Left ventricle myocardium inferior (tissue), 1 donor: Measurements from ENCODE around the gene ITM2C. TPM values are rescaled to one million over a fixed set of nuclear protein-coding genes. Genes with fewer than 3 reads are reported as not detected.

ENCODE experiments used
- DNase-seq: peaks from one replicate; pipeline ENCODE4 v3.0.0-alpha.2; 2020
- H3K27ac ChIP-seq: fragments of 200-600 bp; replicated peaks from 2 replicates; pipeline ENCODE4 v1.8.0; 2021
- H3K27me3 ChIP-seq: fragments of 200-600 bp; 2 replicates; pipeline ENCODE4 v1.8.0; 2021; ENCODE audit warnings: low read depth
- H3K36me3 ChIP-seq: fragments of 200-600 bp; 2 replicates; pipeline ENCODE4 v1.8.0; 2021
- H3K4me1 ChIP-seq: fragments of 200-600 bp; 2 replicates; pipeline ENCODE4 v1.8.0; 2021
- H3K4me3 ChIP-seq: fragments of 200-600 bp; 2 replicates; pipeline ENCODE4 v1.8.0; 2021; ENCODE audit warnings: mild to moderate bottlenecking, moderate library complexity
- H3K9me3 ChIP-seq: fragments of 200-600 bp; replicated peaks from 2 replicates; pipeline ENCODE4 v1.8.0; 2021
- CTCF ChIP-seq: fragments of 200-600 bp; IDR thresholded peaks from 2 replicates; pipeline ENCODE4 v1.8.0; 2021; ENCODE audit warnings: antibody characterized with exemption, mild to moderate bottlenecking, borderline replicate concordance
- intact Hi-C: fragments of 100-400 bp; cut with micrococcal nuclease; formaldehyde crosslinking; loops from one replicate; pipeline ENCODE4 v1.11.0; 2022
- total RNA-seq: library from RNA; stranded (reverse); fragmentation: NEBNext Ultra II Directional; extraction: Animal tissue kit (Norgen Biotek cat#: 25700); gene quantifications from one replicate; pipeline ENCODE4 v1.2.1, GENCODE V29; 2021
- donor health status: DM: no; HTN: yes; CAD: no; lungs with severe emphysema.

ITM2C gene
- total RNA-seq, 1 donor from 2014 or later = 25.5 TPM

- intact Hi-C loops = loop anchor here (5.0 kb wide), 1 partner anchor 88 kb away; no protein-coding TSS in a partner anchor
- Histone ChIP-seq H3K4me3 (no peak overlapping the region), H3K27ac (no peak overlapping the region), H3K9me3 (no peaks in the 10 kb centered on the region), H3K4me1 (no peaks in the 10 kb centered on the region), H3K27me3 (peaks cover 23% of the 10 kb centered on the region), H3K36me3 (no peaks in the 10 kb centered on the region)
- DNase-seq = no peak
- TF ChIP-seq CTCF = no peak
These were observed 35.0 kb downstream of the ITM2C start for GRCh38 chr2:230899786-230900185.

GRCh38 chr2:230900336-230900995, 35.7 kb downstream of the ITM2C start:
- intact Hi-C loops = loop anchor here (5.0 kb wide), 1 partner anchor 87 kb away; no protein-coding TSS in a partner anchor
- no peak for DNase-seq

GRCh38 chr2:230901006-230901405, 36.3 kb downstream of the ITM2C start:
- no peaks in the 10 kb centered on the region for H3K4me1 ChIP-seq
- intact Hi-C loops = loop anchor here (5.0 kb wide), 1 partner anchor 86 kb away; no protein-coding TSS in a partner anchor
- no peak overlapping the region for H3K27ac ChIP-seq
- peaks cover 18% of the 10 kb centered on the region for H3K27me3 ChIP-seq
- no peak for TF ChIP-seq CTCF
- H3K36me3 ChIP-seq = no peaks in the 10 kb centered on the region
- no peak for DNase-seq
- no peaks in the 10 kb centered on the region for H3K9me3 ChIP-seq
- no peak overlapping the region for H3K4me3 ChIP-seq

More at GRCh38 chr2:230900336-230900995, 35.7 kb downstream of the ITM2C start:
- Histone ChIP-seq H3K27me3 (peaks cover 23% of the 10 kb centered on the region), H3K27ac (no peak overlapping the region), H3K9me3 (no peaks in the 10 kb centered on the region), H3K4me1 (no peaks in the 10 kb centered on the region), H3K4me3 (no peak overlapping the region), H3K36me3 (no peaks in the 10 kb centered on the region)
- no peak for TF ChIP-seq CTCF

- peaks cover 14% of the 10 kb centered on the region for H3K27me3 ChIP-seq
- no peaks in the 10 kb centered on the region for H3K9me3 ChIP-seq
- no peak overlapping the region for H3K27ac ChIP-seq
- no peaks in the 10 kb centered on the region for H3K36me3 ChIP-seq
- H3K4me1 ChIP-seq = no peaks in the 10 kb centered on the region
- peak; percentile 25 for DNase-seq
- H3K4me3 ChIP-seq = no peak overlapping the region
- intact Hi-C loops = loop anchor here (5.0 kb wide), 1 partner anchor 85 kb away; no protein-coding TSS in a partner anchor
- TF ChIP-seq CTCF = peak; percentile 87
These were observed 37.6 kb downstream of the ITM2C start for GRCh38 chr2:230902180-230902899.

- no peaks in the 10 kb centered on the region for H3K36me3 ChIP-seq
- no peak overlapping the region for H3K27ac ChIP-seq
- no peak for TF ChIP-seq CTCF
- H3K4me3 ChIP-seq = no peak overlapping the region
- H3K27me3 ChIP-seq = peaks cover 14% of the 10 kb centered on the region
- H3K4me1 ChIP-seq = peaks cover 2% of the 10 kb centered on the region
- H3K9me3 ChIP-seq = no peaks in the 10 kb centered on the region
- intact Hi-C loops = loop anchor here (5.0 kb wide), 1 partner anchor 84 kb away; no protein-coding TSS in a partner anchor
- no peak for DNase-seq
These were observed 38.7 kb downstream of the ITM2C start for GRCh38 chr2:230903231-230904150.
